ENCODE measurements around the gene FOXO4. TPM values are rescaled to one million over a fixed set of nuclear protein-coding genes. Genes with fewer than 3 reads are reported as not detected.

FOXO4 gene
- polyA plus RNA-seq, 2 of the 4 experiments (the other 2 are of a cell fraction) = 1.0 to 2.3 TPM

- TF ChIP-seq CTCF (IDR thresholded peaks at IDR 0.05) (no peak), BHLHE40 (IDR thresholded peaks at IDR 0.05; ENCODE audit: low read depth, low read length) (no peak), HOXA7 (CRISPR knock-in tag; IDR thresholded peaks at IDR 0.05) (no peak), PHF8 (IDR thresholded peaks at IDR 0.05; ENCODE audit: borderline replicate concordance, low read depth) (no peak)
These were observed 15.6 kb downstream of the FOXO4 start, which contains the start of gene IL2RG (continued) for GRCh38 chrX:71111141-71111843.

GRCh38 chrX:71111921-71112431 is 16.3 kb downstream of the FOXO4 start:
- TF ChIP-seq NR3C1 (IDR thresholded peaks at IDR 0.05) (no peak), CEBPB (IDR thresholded peaks at IDR 0.05) (no peak), CBX2 (IDR thresholded peaks at IDR 0.05; ENCODE audit: borderline replicate concordance, low read depth) (no peak), HOXA7 (CRISPR knock-in tag; IDR thresholded peaks at IDR 0.05) (no peak), BHLHE40 (IDR thresholded peaks at IDR 0.05; ENCODE audit: low read depth, low read length) (no peak), PBX3 (IDR thresholded peaks at IDR 0.05) (no peak), POLR2A (IDR thresholded peaks at IDR 0.05; ENCODE audit: low read length) (no peak), RAD21 (conservative IDR thresholded peaks at IDR 0.05 in 1 of 2, IDR thresholded peaks at IDR 0.05 in 1 of 2) (no peak), SMC3 (IDR thresholded peaks at IDR 0.05) (no peak), CHD2 (IDR thresholded peaks at IDR 0.05; ENCODE audit: low read length, partially characterized antibody) (no peak), FOXS1 (CRISPR knock-in tag; IDR thresholded peaks at IDR 0.05) (no peak), HDAC2 (IDR thresholded peaks at IDR 0.05) (no peak), GATA3 (IDR thresholded peaks at IDR 0.05; ENCODE audit: borderline replicate concordance) (no peak), POLR2AphosphoS2 (conservative IDR thresholded peaks at IDR 0.05; ENCODE audit: low read length) (no peak), MAX (IDR thresholded peaks at IDR 0.05) (no peak), ZNF302 (CRISPR knock-in tag; IDR thresholded peaks at IDR 0.05) (no peak), TP53 (CRISPR knock-in tag; IDR thresholded peaks at IDR 0.05) (no peak), MAFK (IDR thresholded peaks at IDR 0.05; ENCODE audit: partially characterized antibody) (no peak), KDM1A (IDR thresholded peaks at IDR 0.05; ENCODE audit: low read depth) (no peak)
- Histone ChIP-seq H3K4me2 (no peak overlapping the region), H3K9me3 (no peaks in the 10 kb centered on the region), H3K4me3 (no peak overlapping the region), H3K4me1 (no peaks in the 10 kb centered on the region), H3K27ac (no peak overlapping the region)
- WGBS (ENCODE audit: missing lambda C conversion rate) = 59% methylated on average over 5 of the region's 5 CpGs
- ATAC-seq = no peak
- DNase-seq (ENCODE audit: low read depth in 1 of 2, low spot score in 1 of 2) = no peak
- no peak for FAIRE-seq
- CTCF ChIA-PET = interaction anchor here (0.6 to 2.7 kb wide), 2 partner anchors 17 to 351 kb away, joined by 3 to 16 read pairs; no protein-coding TSS in a partner anchor
- POLR2A ChIA-PET = no interaction called here

GRCh38 chrX:71117358-71117757 is 21.7 kb downstream of the FOXO4 start:
- WGBS (ENCODE audit: missing lambda C conversion rate) = 91% methylated on average over 10 of the region's 10 CpGs
- Histone ChIP-seq H3K9me3 (no peaks in the 10 kb centered on the region), H3K27ac (no peak overlapping the region), H3K4me1 (peaks cover 8% of the 10 kb centered on the region; the same call in 2 of the 3 replicates), H3K4me3 (no peak overlapping the region), H3K4me2 (peak overlapping the region; percentile 90)
- no peak for ATAC-seq
- no peak for FAIRE-seq
- ChIA-PET POLR2A (no interaction called here), CTCF (interaction anchor here (1.1 to 4.6 kb wide), 3 partner anchors 10 to 62 kb away, joined by 3 to 25 read pairs (median 4); no protein-coding TSS in a partner anchor)
- no peak for DNase-seq (ENCODE audit: low read depth in 1 of 2, low spot score in 1 of 2)
- TF ChIP-seq ZFP36 (IDR thresholded peaks at IDR 0.05; ENCODE audit: borderline replicate concordance, partially characterized antibody) (no peak), NPAS2 (CRISPR knock-in tag; IDR thresholded peaks at IDR 0.05; ENCODE audit: borderline replicate concordance) (no peak), E2F6 (IDR thresholded peaks at IDR 0.05; ENCODE audit: borderline replicate concordance, low read depth) (no peak), GATA3 (IDR thresholded peaks at IDR 0.05; ENCODE audit: borderline replicate concordance) (no peak), MAZ (IDR thresholded peaks at IDR 0.05; ENCODE audit: borderline replicate concordance, low read depth, low read length) (no peak), BCL3 (IDR thresholded peaks at IDR 0.05) (no peak), POLR2AphosphoS2 (conservative IDR thresholded peaks at IDR 0.05; ENCODE audit: low read length) (no peak), CTCF (IDR thresholded peaks at IDR 0.05) (no peak)

All from A549 (cell line).